ENCODE results near the gene BABAM2. TPM values are rescaled to one million over a fixed set of nuclear protein-coding genes. Genes with fewer than 3 reads are reported as not detected.

BABAM2 gene
- total RNA-seq, 1 experiment from 2014 or later: 40.8 TPM

DNA sequence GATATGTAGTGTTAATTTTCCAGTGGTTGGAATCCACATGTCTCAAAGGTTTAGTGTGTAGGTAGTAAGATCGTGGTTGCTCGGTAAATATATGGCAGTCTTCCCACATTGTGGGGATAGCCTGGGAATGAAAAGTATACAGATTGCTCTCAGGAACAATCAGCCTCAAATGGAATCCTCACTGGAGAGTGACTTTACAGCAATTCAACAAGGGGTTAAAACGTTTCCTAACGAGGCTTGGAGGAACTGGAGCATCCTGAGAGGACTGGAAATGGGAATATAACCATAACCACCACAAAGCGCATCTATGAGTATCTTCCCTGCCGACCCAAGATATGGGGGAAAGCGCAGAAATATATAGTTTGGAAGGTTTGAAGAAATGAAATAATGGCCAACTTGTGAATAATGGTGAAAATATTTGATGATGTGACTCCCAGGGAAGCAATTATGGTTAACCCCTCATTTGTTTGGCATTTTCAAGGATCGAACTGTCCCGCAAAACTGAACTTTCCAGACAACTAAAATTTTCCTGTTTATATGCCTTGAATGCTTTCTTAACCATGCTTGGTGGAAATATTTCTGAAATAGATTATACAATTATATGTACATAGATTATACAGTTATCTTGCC, 401.4 kb downstream of the BABAM2 start:
- H2AFZ ChIP-seq (ENCODE audit: low read length): no peak overlapping the region
- no peak overlapping the region for H3K4me3 ChIP-seq (ENCODE audit: low read length)
- no peak overlapping the region for H3K27ac ChIP-seq (ENCODE audit: low read length)
- H3K79me2 ChIP-seq (ENCODE audit: low read length): no peaks in the 10 kb centered on the region
- H3K36me3 ChIP-seq (ENCODE audit: insufficient read depth, low read length): no peaks in the 10 kb centered on the region
- no peak overlapping the region for H3K4me2 ChIP-seq (ENCODE audit: low read depth, low read length, poor library complexity, severe bottlenecking)
- H3K4me1 ChIP-seq (ENCODE audit: low read length): no peaks in the 10 kb centered on the region
- H3K9me2 ChIP-seq (replicated peaks; ENCODE audit: insufficient read depth, low read length): no peaks in the 10 kb centered on the region
- H3K9ac ChIP-seq (ENCODE audit: low read length): no peak overlapping the region
- no peaks in the 10 kb centered on the region for H3K9me3 ChIP-seq (ENCODE audit: low read length)
- no peaks in the 10 kb centered on the region for H3K27me3 ChIP-seq (ENCODE audit: low read length)
- no peaks in the 10 kb centered on the region for H4K20me1 ChIP-seq (ENCODE audit: insufficient read depth, low read depth, low read length)
- DNase-seq: no peak

DNA sequence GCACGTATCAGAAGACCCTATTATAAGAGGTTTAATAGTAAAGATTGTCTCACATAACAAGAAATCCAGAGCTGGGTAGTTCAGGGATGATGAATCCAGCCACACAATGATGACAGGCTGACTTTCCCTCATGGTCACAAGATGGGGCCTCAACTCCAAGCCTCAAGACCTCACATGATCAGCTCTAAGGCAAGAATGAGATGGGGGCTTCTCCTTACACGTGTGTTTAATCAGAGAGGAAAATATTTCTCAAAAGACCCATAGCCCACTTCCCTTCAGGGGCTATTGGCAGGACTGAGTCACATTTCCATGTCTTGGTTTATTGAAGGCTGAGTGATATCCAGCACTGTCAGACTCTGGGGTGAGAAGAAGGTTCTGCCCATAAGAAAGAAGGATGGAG, 402.0 kb downstream of the BABAM2 start:
- H3K4me3 ChIP-seq (ENCODE audit: low read length): no peak overlapping the region
- H3K9ac ChIP-seq (ENCODE audit: low read length): no peak overlapping the region
- H2AFZ ChIP-seq (ENCODE audit: low read length): no peak overlapping the region
- no peaks in the 10 kb centered on the region for H3K79me2 ChIP-seq (ENCODE audit: low read length)
- H3K4me2 ChIP-seq (ENCODE audit: low read depth, low read length, poor library complexity, severe bottlenecking): no peak overlapping the region
- no peaks in the 10 kb centered on the region for H3K27me3 ChIP-seq (ENCODE audit: low read length)
- no peaks in the 10 kb centered on the region for H3K4me1 ChIP-seq (ENCODE audit: low read length)
- no peaks in the 10 kb centered on the region for H4K20me1 ChIP-seq (ENCODE audit: insufficient read depth, low read depth, low read length)
- no peaks in the 10 kb centered on the region for H3K36me3 ChIP-seq (ENCODE audit: insufficient read depth, low read length)
- DNase-seq: no peak
- no peaks in the 10 kb centered on the region for H3K9me3 ChIP-seq (ENCODE audit: low read length)
- H3K27ac ChIP-seq (ENCODE audit: low read length): no peak overlapping the region
- no peaks in the 10 kb centered on the region for H3K9me2 ChIP-seq (replicated peaks; ENCODE audit: insufficient read depth, low read length)

DNA sequence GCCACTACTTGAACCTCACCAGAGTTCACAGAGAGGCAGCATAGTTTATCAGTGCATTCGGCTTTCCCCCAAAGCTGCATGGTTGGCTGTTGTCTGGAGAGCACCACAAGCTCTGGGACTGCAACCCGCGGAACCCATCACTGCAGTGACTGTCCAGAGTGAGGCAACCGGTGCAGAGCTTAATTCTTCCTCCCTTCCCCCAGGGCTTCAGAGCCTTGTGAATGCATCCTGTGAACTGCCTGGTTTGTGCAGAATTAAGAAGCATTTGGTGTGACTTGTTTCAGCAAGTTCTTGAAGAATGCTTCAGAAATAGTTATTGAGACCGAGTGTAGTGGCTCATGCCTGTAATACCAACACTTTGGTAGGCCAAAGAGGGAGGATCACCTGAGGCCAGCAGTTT, 402.9 kb downstream of the BABAM2 start:
- Histone ChIP-seq H3K4me2 (ENCODE audit: low read depth, low read length, poor library complexity, severe bottlenecking) (no peak overlapping the region), H2AFZ (ENCODE audit: low read length) (no peak overlapping the region), H3K79me2 (ENCODE audit: low read length) (no peaks in the 10 kb centered on the region), H3K27ac (ENCODE audit: low read length) (no peak overlapping the region), H3K9ac (ENCODE audit: low read length) (no peak overlapping the region), H3K9me3 (ENCODE audit: low read length) (no peaks in the 10 kb centered on the region), H4K20me1 (ENCODE audit: insufficient read depth, low read depth, low read length) (no peaks in the 10 kb centered on the region), H3K9me2 (replicated peaks; ENCODE audit: insufficient read depth, low read length) (no peaks in the 10 kb centered on the region), H3K4me3 (ENCODE audit: low read length) (no peak overlapping the region), H3K4me1 (ENCODE audit: low read length) (no peaks in the 10 kb centered on the region), H3K36me3 (ENCODE audit: insufficient read depth, low read length) (no peaks in the 10 kb centered on the region), H3K27me3 (ENCODE audit: low read length) (no peaks in the 10 kb centered on the region)
- DNase-seq: no peak

DNA sequence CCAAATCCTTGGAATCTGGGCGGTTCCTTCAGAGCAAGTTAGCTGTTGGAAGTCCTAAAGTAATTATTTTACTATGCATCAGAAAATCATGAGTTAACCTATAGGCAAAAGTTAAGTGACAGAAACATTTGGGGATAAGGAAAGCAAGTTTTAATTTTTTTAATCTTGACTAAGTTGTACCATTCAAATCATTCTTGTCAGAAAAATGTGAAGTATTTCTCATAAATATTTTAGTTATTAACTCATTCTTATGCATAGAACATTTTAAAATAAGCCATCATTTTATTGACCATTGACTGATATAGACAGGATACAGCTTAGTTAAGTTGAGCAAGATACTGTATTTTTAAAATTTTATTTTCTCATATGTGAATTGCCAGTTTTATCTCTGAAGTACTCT, 403.9 kb downstream of the BABAM2 start:
- H3K9ac ChIP-seq (ENCODE audit: low read length): no peak overlapping the region

DNA sequence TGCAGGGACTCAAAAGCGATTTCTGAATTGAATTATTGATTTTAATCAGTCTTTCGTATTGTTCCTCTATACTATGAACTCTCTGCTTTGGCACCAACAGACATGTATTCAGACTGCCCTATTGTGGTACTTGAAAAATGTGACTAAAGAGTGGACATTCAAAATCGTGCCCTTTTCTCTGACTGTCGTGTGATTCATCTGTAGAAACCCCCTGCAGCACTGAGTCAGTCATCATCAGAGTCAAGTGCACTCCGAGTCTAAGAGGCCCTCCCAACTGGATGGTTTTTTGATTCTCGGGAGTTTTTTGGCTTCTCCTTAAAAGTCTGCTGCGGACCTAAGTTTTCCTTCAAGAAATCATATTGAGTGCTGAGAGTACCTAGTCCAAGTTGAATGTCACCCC, 405.7 kb downstream of the BABAM2 start:
- no peaks in the 10 kb centered on the region for H3K79me2 ChIP-seq (ENCODE audit: low read length)
- H3K9me2 ChIP-seq (replicated peaks; ENCODE audit: insufficient read depth, low read length): no peaks in the 10 kb centered on the region
- no peak overlapping the region for H3K27ac ChIP-seq (ENCODE audit: low read length)
- no peaks in the 10 kb centered on the region for H3K36me3 ChIP-seq (ENCODE audit: insufficient read depth, low read length)
- H3K4me2 ChIP-seq (ENCODE audit: low read depth, low read length, poor library complexity, severe bottlenecking): no peak overlapping the region
- no peak overlapping the region for H3K9ac ChIP-seq (ENCODE audit: low read length)
- H3K9me3 ChIP-seq (ENCODE audit: low read length): no peaks in the 10 kb centered on the region
- H2AFZ ChIP-seq (ENCODE audit: low read length): no peak overlapping the region
- DNase-seq: no peak
- H3K27me3 ChIP-seq (ENCODE audit: low read length): no peaks in the 10 kb centered on the region
- no peak overlapping the region for H3K4me3 ChIP-seq (ENCODE audit: low read length)
- H4K20me1 ChIP-seq (ENCODE audit: insufficient read depth, low read depth, low read length): no peaks in the 10 kb centered on the region
- H3K4me1 ChIP-seq (ENCODE audit: low read length): no peaks in the 10 kb centered on the region

More for the DNA sequence above, 403.9 kb downstream of the BABAM2 start:
- Histone ChIP-seq H4K20me1 (ENCODE audit: insufficient read depth, low read depth, low read length) (no peaks in the 10 kb centered on the region), H2AFZ (ENCODE audit: low read length) (no peak overlapping the region), H3K27me3 (ENCODE audit: low read length) (no peaks in the 10 kb centered on the region), H3K4me1 (ENCODE audit: low read length) (no peaks in the 10 kb centered on the region), H3K27ac (ENCODE audit: low read length) (no peak overlapping the region), H3K36me3 (ENCODE audit: insufficient read depth, low read length) (no peaks in the 10 kb centered on the region), H3K4me2 (ENCODE audit: low read depth, low read length, poor library complexity, severe bottlenecking) (no peak overlapping the region), H3K9me3 (ENCODE audit: low read length) (no peaks in the 10 kb centered on the region), H3K9me2 (replicated peaks; ENCODE audit: insufficient read depth, low read length) (no peaks in the 10 kb centered on the region), H3K79me2 (ENCODE audit: low read length) (no peaks in the 10 kb centered on the region), H3K4me3 (ENCODE audit: low read length) (no peak overlapping the region)
- DNase-seq: no peak

DNA sequence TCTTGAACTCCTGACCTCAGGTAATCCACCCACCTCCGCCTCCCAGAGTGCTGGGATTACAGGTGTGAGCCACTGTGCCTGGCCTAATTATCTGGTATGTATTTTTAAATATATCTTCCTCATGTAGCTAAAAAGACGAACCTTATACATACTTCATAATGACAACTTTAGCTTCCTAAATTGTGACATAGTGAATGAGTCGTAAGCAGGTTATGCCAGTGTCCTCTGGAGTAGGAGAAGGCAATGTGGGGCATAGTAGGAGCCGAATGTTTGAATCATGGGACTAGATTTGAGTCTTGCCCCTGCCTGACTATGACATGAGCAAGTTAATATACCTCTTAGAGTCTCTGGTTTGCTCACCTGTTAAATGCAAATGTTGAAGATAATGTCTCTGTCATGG, 406.4 kb downstream of the BABAM2 start:
- Histone ChIP-seq H3K79me2 (ENCODE audit: low read length) (no peaks in the 10 kb centered on the region), H3K27me3 (ENCODE audit: low read length) (no peaks in the 10 kb centered on the region), H3K9ac (ENCODE audit: low read length) (no peak overlapping the region), H3K4me2 (ENCODE audit: low read depth, low read length, poor library complexity, severe bottlenecking) (no peak overlapping the region), H3K36me3 (ENCODE audit: insufficient read depth, low read length) (no peaks in the 10 kb centered on the region), H3K9me3 (ENCODE audit: low read length) (no peaks in the 10 kb centered on the region), H3K4me1 (ENCODE audit: low read length) (no peaks in the 10 kb centered on the region), H4K20me1 (ENCODE audit: insufficient read depth, low read depth, low read length) (no peaks in the 10 kb centered on the region), H3K9me2 (replicated peaks; ENCODE audit: insufficient read depth, low read length) (no peaks in the 10 kb centered on the region), H3K4me3 (ENCODE audit: low read length) (no peak overlapping the region), H3K27ac (ENCODE audit: low read length) (no peak overlapping the region), H2AFZ (ENCODE audit: low read length) (no peak overlapping the region)
- no peak for DNase-seq

DNA sequence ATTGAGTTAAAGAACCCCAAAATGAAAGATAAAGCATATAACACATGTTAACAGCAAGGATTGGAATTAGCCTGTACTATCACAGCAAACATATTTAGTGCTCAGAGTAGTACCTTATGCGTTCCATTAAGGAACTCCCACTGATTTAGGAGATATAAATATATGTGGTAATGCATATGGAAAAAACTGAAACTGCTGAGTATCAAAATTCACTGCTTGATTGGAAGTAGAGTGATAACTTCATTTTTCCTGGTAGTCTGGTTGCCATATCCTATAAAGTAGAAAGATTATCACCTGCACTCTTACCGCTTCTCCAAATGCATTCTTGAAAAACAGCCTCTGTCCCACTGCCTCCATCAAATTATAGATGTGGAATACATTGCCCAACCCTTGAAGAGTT, 407.0 kb downstream of the BABAM2 start:
- no peaks in the 10 kb centered on the region for H3K9me2 ChIP-seq (replicated peaks; ENCODE audit: insufficient read depth, low read length)
- no peaks in the 10 kb centered on the region for H3K9me3 ChIP-seq (ENCODE audit: low read length)
- no peaks in the 10 kb centered on the region for H3K79me2 ChIP-seq (ENCODE audit: low read length)
- H3K36me3 ChIP-seq (ENCODE audit: insufficient read depth, low read length): no peaks in the 10 kb centered on the region
- no peaks in the 10 kb centered on the region for H3K27me3 ChIP-seq (ENCODE audit: low read length)
- H2AFZ ChIP-seq (ENCODE audit: low read length): no peak overlapping the region
- H3K27ac ChIP-seq (ENCODE audit: low read length): no peak overlapping the region
- no peak overlapping the region for H3K4me3 ChIP-seq (ENCODE audit: low read length)
- no peak overlapping the region for H3K9ac ChIP-seq (ENCODE audit: low read length)
- H3K4me1 ChIP-seq (ENCODE audit: low read length): no peaks in the 10 kb centered on the region
- no peaks in the 10 kb centered on the region for H4K20me1 ChIP-seq (ENCODE audit: insufficient read depth, low read depth, low read length)
- no peak for DNase-seq
- H3K4me2 ChIP-seq (ENCODE audit: low read depth, low read length, poor library complexity, severe bottlenecking): no peak overlapping the region

DNA sequence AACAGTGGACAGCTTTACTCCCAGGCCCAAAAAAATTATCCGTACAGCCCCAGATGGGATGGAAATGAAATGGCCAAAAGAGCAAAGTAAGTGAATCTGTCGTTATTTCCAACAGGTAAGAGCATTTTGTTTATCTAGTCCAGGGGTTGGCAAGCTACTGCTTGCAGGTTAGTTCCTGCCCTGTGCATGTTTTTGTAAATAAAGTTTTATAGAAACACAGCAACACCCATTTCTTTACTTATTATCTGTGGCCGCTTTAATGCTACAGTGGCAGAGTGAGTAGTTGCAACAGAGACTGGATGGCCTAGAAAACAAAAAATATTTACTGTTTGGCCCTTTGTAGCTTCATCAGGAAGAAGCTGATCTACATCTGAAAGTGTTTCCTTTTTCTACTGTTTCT, 407.9 kb downstream of the BABAM2 start:
- no peaks in the 10 kb centered on the region for H3K36me3 ChIP-seq (ENCODE audit: insufficient read depth, low read length)
- H3K27ac ChIP-seq (ENCODE audit: low read length): no peak overlapping the region
- no peaks in the 10 kb centered on the region for H3K27me3 ChIP-seq (ENCODE audit: low read length)
- H3K4me3 ChIP-seq (ENCODE audit: low read length): no peak overlapping the region
- no peaks in the 10 kb centered on the region for H3K9me2 ChIP-seq (replicated peaks; ENCODE audit: insufficient read depth, low read length)
- no peaks in the 10 kb centered on the region for H3K4me1 ChIP-seq (ENCODE audit: low read length)
- H2AFZ ChIP-seq (ENCODE audit: low read length): no peak overlapping the region
- H3K9me3 ChIP-seq (ENCODE audit: low read length): no peaks in the 10 kb centered on the region
- H4K20me1 ChIP-seq (ENCODE audit: insufficient read depth, low read depth, low read length): no peaks in the 10 kb centered on the region
- no peaks in the 10 kb centered on the region for H3K79me2 ChIP-seq (ENCODE audit: low read length)
- no peak for DNase-seq
- no peak overlapping the region for H3K9ac ChIP-seq (ENCODE audit: low read length)
- H3K4me2 ChIP-seq (ENCODE audit: low read depth, low read length, poor library complexity, severe bottlenecking): no peak overlapping the region
